Right lobe of liver (tissue), 6 donors: ENCODE measurements around the gene DYNC2H1. TPM values are rescaled to one million over a fixed set of nuclear protein-coding genes. Genes with fewer than 3 reads are reported as not detected.

Experiments
- ATAC-seq, 4 donors: fragments of 200-7000 bp; cut with Tn5 transposase; one replicate each; pipeline ENCODE4 v1.9.1; 2020; ENCODE audit warnings: mild to moderate bottlenecking in 4 of 4, moderate library complexity in 4 of 4
- DNase-seq, 3 donors: peaks; one replicate each; pipeline ENCODE4 v3.0.0-alpha.2; 2020
- H3K27ac ChIP-seq, 3 donors: fragments of 200-600 bp; one replicate each; pipeline ENCODE4 v1.8.0; 2022
- H3K27me3 ChIP-seq, 2 donors: fragments of 200-600 bp; one replicate each; pipeline ENCODE4 v1.8.0; 2022
- H3K36me3 ChIP-seq, 4 donors: fragments of 200-600 bp; sonication (generic) in 1 of 4; one replicate each; pipeline versions ENCODE4 v1.5.1 to v1.8.0; 2017 to 2022; ENCODE audit warnings: control low read depth in 1 of 4
- H3K4me1 ChIP-seq, 4 donors: fragments of 200-600 bp; sonication (generic) in 1 of 4; one replicate each; pipeline versions ENCODE4 v1.5.1 to v1.8.0; 2017 to 2022; ENCODE audit warnings: control low read depth in 1 of 4
- H3K4me3 ChIP-seq, 3 donors: fragments of 200-600 bp; one replicate each; pipeline ENCODE4 v1.8.0; 2022
- H3K9me3 ChIP-seq, 4 donors: fragments of 200-600 bp; sonication (generic) in 1 of 4; one replicate each; pipeline versions ENCODE4 v1.5.1 to v1.8.0; 2017 to 2022; ENCODE audit warnings: control low read depth in 1 of 4
- POLR2A ChIP-seq: fragments of 450-650 bp; IDR thresholded peaks from one replicate; pipeline ENCODE4 v1.6.1; 2017; ENCODE audit warnings: antibody characterized with exemption, mild to moderate bottlenecking
- WGBS: methylation state at CpG from one replicate; pipeline ENCODE4 v1.1.6; 2018; ENCODE audit warnings: low coverage, low lambda C conversion rate; ENCODE audit not compliant: insufficient coverage; ENCODE audit errors: missing lambda C conversion rate; 5-methylcytosine and 5-hydroxymethylcytosine counted together
- intact Hi-C, 2 donors: fragments of 100-400 bp; cut with DNase I; formaldehyde crosslinking; loops; one replicate each; pipeline versions ENCODE4 v1.11.2 to v1.14.1; 2022
- total RNA-seq, 6 experiments: library from RNA; depleted of rRNA in 2 of 6; stranded (reverse); fragments of >200 nt in 2 of 6; fragmentation: NEBNext Ultra II Directional in 3 of 6; extraction: Animal tissue kit (Norgen Biotek cat#: 25700) in 3 of 6; gene quantifications; one replicate each; pipeline versions ENCODE4 v1.1.0 to v1.2.4, GENCODE V29; 2016 to 2023
- TF ChIP-seq, protein P1 (sequence below), 4 donors: fragments of 200-600 bp in 3 of 4; fragments of 450-650 bp in 1 of 4; IDR thresholded peaks; one replicate each; pipeline versions ENCODE4 v1.5.1 to v1.8.0; 2016 to 2022; ENCODE audit warnings: antibody characterized with exemption in 4 of 4, mild to moderate bottlenecking in 2 of 4
- donor health status: DM: no; HTN: yes; CAD: no.
- donor health status: DM: no; HTN: no; CAD: no.
- donor health status: DM: no; HTN: no; CAD: no.
- donor health status: DM: no; HTN: yes; CAD: no.
- donor health status: DM: no; HTN: yes; CAD: no.

Gene DYNC2H1
- total RNA-seq, 6 experiments from 2014 or later: 1.0 to 3.4 (median 1.5) TPM

GRCh38 chr11:103091801-103092524 is 17.3 kb upstream of the DYNC2H1 start, which contains the start of gene DCUN1D5:
Gene DCUN1D5 (minus strand): TSS chr11:103092160. CDS start chr11:103091872, 288 bp downstream.
- no peaks in the 10 kb centered on the region for H3K36me3 ChIP-seq
- whole genome bisulfite sequencing: under 1% methylated on average over 25 of the region's 54 CpGs
- H3K27ac ChIP-seq: peak within 1 kb of the TSS; percentile 64 to 66 (median 64)
- intact Hi-C loops: no loop called here
- H3K27me3 ChIP-seq: no peaks in the 10 kb centered on the region
- peak; percentile 97 to 98 (median 98) for DNase-seq
- TF ChIP-seq, protein P1, sequence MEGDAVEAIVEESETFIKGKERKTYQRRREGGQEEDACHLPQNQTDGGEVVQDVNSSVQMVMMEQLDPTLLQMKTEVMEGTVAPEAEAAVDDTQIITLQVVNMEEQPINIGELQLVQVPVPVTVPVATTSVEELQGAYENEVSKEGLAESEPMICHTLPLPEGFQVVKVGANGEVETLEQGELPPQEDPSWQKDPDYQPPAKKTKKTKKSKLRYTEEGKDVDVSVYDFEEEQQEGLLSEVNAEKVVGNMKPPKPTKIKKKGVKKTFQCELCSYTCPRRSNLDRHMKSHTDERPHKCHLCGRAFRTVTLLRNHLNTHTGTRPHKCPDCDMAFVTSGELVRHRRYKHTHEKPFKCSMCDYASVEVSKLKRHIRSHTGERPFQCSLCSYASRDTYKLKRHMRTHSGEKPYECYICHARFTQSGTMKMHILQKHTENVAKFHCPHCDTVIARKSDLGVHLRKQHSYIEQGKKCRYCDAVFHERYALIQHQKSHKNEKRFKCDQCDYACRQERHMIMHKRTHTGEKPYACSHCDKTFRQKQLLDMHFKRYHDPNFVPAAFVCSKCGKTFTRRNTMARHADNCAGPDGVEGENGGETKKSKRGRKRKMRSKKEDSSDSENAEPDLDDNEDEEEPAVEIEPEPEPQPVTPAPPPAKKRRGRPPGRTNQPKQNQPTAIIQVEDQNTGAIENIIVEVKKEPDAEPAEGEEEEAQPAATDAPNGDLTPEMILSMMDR (IDR thresholded peaks at IDR 0.05): no peak
- TF ChIP-seq POLR2A: peak; percentile 77
- peaks cover 0 to 15% (median 3%) of the 10 kb centered on the region in 4 donors for H3K4me1 ChIP-seq
- no peaks in the 10 kb centered on the region for H3K9me3 ChIP-seq
- peak within 1 kb of the TSS; percentile 83 to 95 (median 93) for H3K4me3 ChIP-seq
- peak; percentile 100 for ATAC-seq

- DNase-seq (no peak), ATAC-seq (no peak)
- Histone ChIP-seq H3K27ac (no peak overlapping the region), H3K36me3 (no peaks in the 10 kb centered on the region), H3K27me3 (peaks cover 0 to 4% of the 10 kb centered on the region in 2 donors), H3K9me3 (no peaks in the 10 kb centered on the region), H3K4me1 (no peaks in the 10 kb centered on the region), H3K4me3 (no peak overlapping the region)
- TF ChIP-seq, protein P1 (IDR thresholded peaks at IDR 0.05): no peak
- no peak for TF ChIP-seq POLR2A
- intact Hi-C loops: no loop called here
Observed at GRCh38 chr11:103097279-103097678, 11.9 kb upstream of the DYNC2H1 start.

GRCh38 chr11:103109818-103110388 is 677 bp downstream of the DYNC2H1 start:
- no peak for TF ChIP-seq POLR2A
- TF ChIP-seq, protein P1 (IDR thresholded peaks at IDR 0.05): no peak
- no peak for DNase-seq
- Histone ChIP-seq H3K9me3 (no peaks in the 10 kb centered on the region), H3K27ac (peak overlapping the region in 1 of 3 donors; percentile 8), H3K4me1 (peaks cover 0 to 4% (median 0%) of the 10 kb centered on the region in 4 donors), H3K4me3 (peak overlapping the region; percentile 41 to 65 (median 64)), H3K27me3 (peaks cover 0 to 5% of the 10 kb centered on the region in 2 donors), H3K36me3 (no peaks in the 10 kb centered on the region)
- intact Hi-C loops: no loop called here
- WGBS: 36% methylated on average over 23 of the region's 26 CpGs
- ATAC-seq: no peak

DNA sequence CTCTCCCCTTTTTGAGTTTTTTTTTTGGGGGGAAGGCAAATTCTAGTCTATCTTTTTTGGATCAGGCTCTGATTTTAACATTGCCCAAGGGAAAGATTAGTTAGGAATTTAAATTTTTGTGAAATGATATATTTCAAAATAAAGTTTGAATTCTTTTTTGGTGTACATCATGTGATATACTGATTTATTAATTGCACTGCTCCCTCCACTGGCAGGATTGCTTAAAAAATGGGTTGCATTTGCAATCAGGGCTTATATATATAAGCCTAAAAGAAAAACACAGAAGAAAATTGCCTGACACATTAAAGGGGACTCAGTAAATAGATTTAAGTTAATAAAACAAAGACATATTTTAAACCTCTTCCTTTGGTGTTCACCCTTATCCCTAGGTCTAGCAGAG is 1.2 kb downstream of the DYNC2H1 start:
- Histone ChIP-seq H3K9me3 (no peaks in the 10 kb centered on the region), H3K4me1 (peaks cover 0 to 4% (median 0%) of the 10 kb centered on the region in 4 donors), H3K27ac (no peak overlapping the region), H3K36me3 (no peaks in the 10 kb centered on the region), H3K27me3 (peaks cover 0 to 5% of the 10 kb centered on the region in 2 donors), H3K4me3 (peak overlapping the region in 1 of 3 donors; percentile 64)
- intact Hi-C loops: no loop called here
- DNase-seq (no peak), ATAC-seq (no peak)
- TF ChIP-seq, protein P1 (IDR thresholded peaks at IDR 0.05): no peak
- no peak for TF ChIP-seq POLR2A
